Fibroblast of pulmonary artery (primary cell): ENCODE data around the gene SLC35E1.

Experiments used
- DNase-seq: peaks from one replicate; pipeline ENCODE4 v3.0.0-alpha.2; 2010; ENCODE audit warnings: low read depth
- H3K4me3 ChIP-seq: replicated peaks from 2 replicates; pipeline ENCODE4 v1.5.1; 2011; ENCODE audit warnings: low read depth, mild to moderate bottlenecking, control low read depth, low read length, moderate library complexity
- TF ChIP-seq, protein P1 (sequence below): IDR thresholded peaks from 2 replicates; pipeline ENCODE4 v1.5.1; 2011; ENCODE audit warnings: mild to moderate bottlenecking, control low read depth, low read length, inconsistent platforms; ENCODE audit errors: missing control alignments

Gene SLC35E1

DNA sequence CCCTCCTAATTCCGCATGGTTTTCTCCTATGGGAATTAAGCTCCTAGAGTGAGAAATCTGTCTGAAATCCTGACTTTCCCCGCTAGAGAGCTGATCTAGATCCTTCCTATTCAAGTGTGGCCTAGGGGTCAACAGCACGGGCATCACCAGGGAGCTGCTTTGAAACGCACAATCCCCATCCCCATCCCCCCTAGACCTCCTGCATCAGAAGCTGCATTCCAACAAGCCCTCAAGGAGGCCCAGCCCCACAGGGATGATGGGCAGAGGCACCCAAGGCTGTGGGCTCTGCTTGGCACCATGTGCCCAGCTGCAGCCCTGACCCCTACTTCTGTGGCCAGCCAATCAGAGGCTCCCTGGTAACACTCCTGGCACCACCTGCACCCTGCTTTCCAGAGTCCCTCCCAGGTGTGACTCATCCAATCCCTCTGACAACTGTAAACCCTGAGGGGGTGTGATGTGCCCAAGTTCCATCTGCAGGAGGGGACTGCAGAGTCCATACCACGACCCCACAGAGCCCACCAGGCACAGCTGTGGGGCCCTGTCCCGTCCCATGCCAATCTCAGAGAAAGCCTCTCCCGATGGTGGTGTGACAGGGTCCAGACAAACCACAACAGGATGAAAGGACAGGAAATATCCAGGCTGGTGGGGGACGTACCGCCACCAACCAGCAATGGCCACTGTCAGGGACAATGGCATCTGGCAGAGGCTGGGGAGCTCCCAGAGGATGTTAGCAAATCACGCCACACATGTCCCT is 19.8 kb upstream of the SLC35E1 start:
- H3K4me3 ChIP-seq: no peak overlapping the region
- TF ChIP-seq, protein P1, sequence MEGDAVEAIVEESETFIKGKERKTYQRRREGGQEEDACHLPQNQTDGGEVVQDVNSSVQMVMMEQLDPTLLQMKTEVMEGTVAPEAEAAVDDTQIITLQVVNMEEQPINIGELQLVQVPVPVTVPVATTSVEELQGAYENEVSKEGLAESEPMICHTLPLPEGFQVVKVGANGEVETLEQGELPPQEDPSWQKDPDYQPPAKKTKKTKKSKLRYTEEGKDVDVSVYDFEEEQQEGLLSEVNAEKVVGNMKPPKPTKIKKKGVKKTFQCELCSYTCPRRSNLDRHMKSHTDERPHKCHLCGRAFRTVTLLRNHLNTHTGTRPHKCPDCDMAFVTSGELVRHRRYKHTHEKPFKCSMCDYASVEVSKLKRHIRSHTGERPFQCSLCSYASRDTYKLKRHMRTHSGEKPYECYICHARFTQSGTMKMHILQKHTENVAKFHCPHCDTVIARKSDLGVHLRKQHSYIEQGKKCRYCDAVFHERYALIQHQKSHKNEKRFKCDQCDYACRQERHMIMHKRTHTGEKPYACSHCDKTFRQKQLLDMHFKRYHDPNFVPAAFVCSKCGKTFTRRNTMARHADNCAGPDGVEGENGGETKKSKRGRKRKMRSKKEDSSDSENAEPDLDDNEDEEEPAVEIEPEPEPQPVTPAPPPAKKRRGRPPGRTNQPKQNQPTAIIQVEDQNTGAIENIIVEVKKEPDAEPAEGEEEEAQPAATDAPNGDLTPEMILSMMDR: no peak
- no peak for DNase-seq

DNA sequence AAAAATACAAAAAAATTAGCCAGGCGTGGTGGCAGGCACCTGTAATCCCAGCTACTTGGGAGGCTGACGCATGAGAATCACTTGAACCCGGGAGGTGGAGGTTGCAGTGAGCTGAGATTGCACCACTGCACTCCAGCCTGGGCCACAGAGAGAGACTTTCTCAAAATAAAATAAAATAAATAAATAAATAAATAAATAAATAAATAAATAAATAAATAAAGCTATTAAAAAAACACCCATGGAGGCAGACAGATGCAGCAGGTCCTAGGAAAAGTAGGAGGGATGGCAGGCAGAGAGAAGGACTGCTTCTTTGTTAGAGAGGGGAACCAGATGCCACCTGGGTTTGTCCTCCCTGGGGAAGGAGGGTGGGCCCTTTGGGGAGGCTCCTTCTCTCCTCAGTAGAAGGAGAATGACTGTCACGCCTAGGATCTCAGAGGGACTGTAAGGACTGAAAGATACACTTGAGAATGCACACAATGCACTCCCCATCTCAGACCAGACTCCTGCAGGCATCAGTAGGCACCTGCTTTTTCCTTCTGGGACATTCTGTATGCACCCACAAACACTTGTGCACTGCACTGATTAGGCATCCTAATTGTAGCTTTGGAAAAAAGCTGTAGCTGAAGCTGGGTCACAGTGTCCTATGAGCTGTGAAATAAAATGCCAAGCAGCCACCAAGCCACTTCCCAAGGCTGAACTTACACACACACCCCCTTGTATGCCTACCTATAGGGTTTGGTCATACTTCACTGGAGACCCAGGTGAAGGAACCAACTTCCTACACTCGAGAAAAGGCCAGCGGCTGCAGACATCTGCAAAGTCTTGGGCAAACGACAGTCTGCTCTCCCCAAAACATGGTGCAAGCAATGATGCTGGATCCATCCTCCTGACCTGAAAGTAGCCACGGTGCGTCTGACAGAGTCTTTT is 18.9 kb upstream of the SLC35E1 start:
- H3K4me3 ChIP-seq: no peak overlapping the region
- TF ChIP-seq, protein P1: no peak
- DNase-seq: no peak

DNA sequence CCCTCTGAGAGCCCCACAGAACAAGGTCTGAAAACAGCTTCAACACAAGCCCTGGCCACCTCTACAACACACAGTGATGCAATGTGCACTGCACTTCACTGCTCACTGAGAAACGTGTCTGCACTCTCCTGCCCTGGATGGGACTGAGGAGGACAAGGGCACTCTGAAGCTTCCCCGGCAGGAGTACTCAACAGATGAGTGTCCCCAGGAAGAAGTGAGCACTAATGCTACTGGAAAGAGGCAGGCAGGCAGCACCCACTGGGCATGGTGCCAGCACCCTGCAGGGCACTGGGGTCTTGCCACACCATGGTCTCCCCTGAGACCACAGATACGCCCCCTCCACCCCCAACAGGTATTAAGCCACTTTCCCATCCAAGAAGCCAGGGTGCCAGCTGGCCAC is 17.7 kb upstream of the SLC35E1 start:
- DNase-seq: no peak
- TF ChIP-seq, protein P1: no peak
- H3K4me3 ChIP-seq: no peak overlapping the region

DNA sequence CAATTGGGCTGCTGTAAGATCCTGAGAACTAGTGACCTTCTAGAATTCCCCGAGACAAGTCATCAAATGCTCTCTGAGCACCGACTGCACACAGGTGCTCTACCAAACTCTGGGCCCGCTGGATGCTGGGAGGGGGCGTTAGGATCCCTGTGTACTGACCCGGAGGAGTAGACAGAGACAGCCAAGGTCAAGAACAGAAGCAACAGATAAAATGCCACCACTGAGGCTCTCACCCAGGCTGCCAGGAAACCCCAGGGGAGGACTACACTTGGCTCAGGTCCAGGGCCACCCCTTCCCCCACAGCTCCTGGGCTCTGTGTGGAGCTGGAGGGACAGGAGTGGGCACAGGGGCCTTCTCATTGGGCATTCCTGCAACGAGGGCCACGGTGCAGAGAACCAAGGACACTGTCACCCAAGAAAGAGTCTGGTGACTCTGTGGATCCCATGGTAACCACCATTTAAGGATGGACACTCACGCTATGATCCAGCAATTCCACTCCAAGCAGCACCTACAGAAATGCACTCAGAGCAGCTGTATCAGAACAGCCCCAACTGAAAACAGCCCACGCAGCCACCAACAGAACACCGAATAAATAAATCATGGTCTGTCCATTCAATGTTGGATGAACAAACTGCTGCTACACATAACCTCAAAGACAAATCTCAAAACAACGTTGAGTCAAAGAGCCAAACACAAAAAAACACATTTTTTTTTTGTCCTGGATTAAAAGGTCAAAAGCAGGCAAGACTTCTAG is 16.8 kb upstream of the SLC35E1 start:
- DNase-seq: no peak
- H3K4me3 ChIP-seq: no peak overlapping the region
- TF ChIP-seq, protein P1: no peak

DNA sequence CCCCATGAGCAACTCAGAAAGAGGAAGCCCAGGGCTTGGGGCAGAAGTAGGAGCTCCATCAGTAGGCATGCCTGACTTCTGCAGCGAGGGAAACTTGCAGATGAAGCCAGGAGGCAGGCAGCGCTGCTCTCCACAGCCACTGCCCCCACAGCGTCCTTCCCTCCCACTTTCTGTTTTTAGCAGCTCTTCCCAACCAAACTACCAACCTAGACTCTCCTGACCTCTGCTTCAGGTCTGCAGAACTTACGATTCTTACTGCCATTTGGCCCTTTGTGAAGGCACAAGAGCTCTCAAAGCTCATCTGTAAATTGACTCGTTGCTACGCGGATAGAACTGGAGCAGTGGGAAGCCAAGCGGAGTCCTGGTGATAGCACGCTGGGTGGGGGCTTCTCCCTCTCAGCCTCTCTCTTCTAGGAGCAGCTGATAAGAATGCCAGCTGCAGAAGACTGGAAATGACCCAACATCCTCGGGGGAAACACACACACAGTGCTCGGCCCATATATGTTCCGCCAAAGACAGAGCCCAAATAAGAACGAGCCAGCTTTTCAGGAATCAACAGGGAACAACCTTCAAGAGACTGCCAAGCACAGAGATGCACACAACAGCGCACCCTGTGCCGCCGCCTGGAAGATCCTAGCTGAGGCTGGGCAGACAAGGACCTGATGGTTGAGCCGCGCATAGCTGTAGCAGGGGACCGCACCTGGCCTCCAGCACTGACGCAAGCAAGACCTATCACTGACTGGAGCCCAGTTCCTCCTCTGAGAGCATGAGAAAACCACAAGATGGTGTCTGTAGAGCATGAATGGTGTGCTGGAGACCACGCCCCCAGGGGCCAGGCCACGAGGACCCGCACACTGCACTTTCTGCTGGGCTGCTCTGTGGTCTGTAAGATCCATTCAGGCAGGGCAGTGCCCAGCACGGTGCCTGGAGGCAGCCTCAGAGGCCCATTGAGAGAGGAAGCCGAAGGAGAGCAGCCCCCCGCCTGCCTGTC is 15.9 kb upstream of the SLC35E1 start:
- peak; percentile 39 for DNase-seq

More for the DNA sequence above, 15.9 kb upstream of the SLC35E1 start:
- TF ChIP-seq, protein P1: peak; percentile 6
- peak overlapping the region; percentile 0 for H3K4me3 ChIP-seq
